K562 (cell line): Measurements from ENCODE around the gene AMBRA1. TPM values are rescaled to one million over a fixed set of nuclear protein-coding genes. Genes with fewer than 3 reads are reported as not detected.

Experiments used
- CSDE1 ChIP-seq, 2 experiments: fragments of 450-650 bp; IDR thresholded peaks; 2 replicates each; pipeline ENCODE4 v1.6.1; 2016; ENCODE audit warnings: mild to moderate bottlenecking in 1 of 2
- MCM2 ChIP-seq: fragments of 450-650 bp; IDR thresholded peaks from 2 replicates; pipeline ENCODE4 v1.6.1; 2017; ENCODE audit warnings: low read depth, mild to moderate bottlenecking
- RAD21 ChIP-seq, 2 experiments: fragments of 250-450 bp in 1 of 2; fragments of 450-650 bp in 1 of 2; sonication (Bioruptor Pico) in 1 of 2; formaldehyde crosslinking in 1 of 2; IDR thresholded peaks in 1 of 2; conservative IDR thresholded peaks in 1 of 2; 2 replicates each; pipeline versions ENCODE4 v1.4.0 to v1.8.0; 2020 to 2022; ENCODE audit warnings: mild to moderate bottlenecking in 2 of 2, moderate library complexity in 1 of 2
- RB1 ChIP-seq: fragments of 450-650 bp; IDR thresholded peaks from 2 replicates; pipeline ENCODE4 v1.6.1; 2017; ENCODE audit warnings: low read depth, mild to moderate bottlenecking
- SNRNP70 ChIP-seq: fragments of 200-400 bp; formaldehyde crosslinking; optimal IDR thresholded peaks from 2 replicates; pipeline ENCODE3; 2017; ENCODE audit warnings: low read depth, low read length
- ZC3H4 ChIP-seq: sonication (generic); formaldehyde crosslinking; IDR thresholded peaks from 2 replicates; pipeline ENCODE4 v1.9.0; 2021; ENCODE audit warnings: missing genetic modification reagents, borderline replicate concordance
- ZKSCAN1 ChIP-seq: fragments of 150-350 bp; IDR thresholded peaks from 2 replicates; pipeline ENCODE4 v1.6.1; 2016; ENCODE audit warnings: low read depth, low read length
- polyA plus RNA-seq, 8 experiments: library from polyadenylated mRNA; depleted of rRNA in 4 of 8; stranded (reverse) in 5 of 8; unstranded in 3 of 8; fragments of >200 nt; fragmentation: Nextera tagmentation in 2 of 8; fragmentation: Illumina TruSeq in 1 of 8; extraction: Ambion mirVana in 2 of 8; extraction: Trizol in 1 of 8; gene quantifications; 2 replicates each; pipeline versions ENCODE4 v1.2.1 to v1.2.3, GENCODE V29; 2011 to 2014; ENCODE audit warnings: inconsistent platforms in 1 of 8, missing spikeins in 1 of 8
- total RNA-seq, 7 experiments: library from RNA; depleted of rRNA in 6 of 7; stranded (reverse); fragments of >200 nt in 6 of 7; fragmentation: Illumina TruSeq in 2 of 7; extraction: Trizol in 2 of 7; gene quantifications; 2 replicates each; pipeline versions ENCODE4 v1.2.1 to v1.2.3, GENCODE V29; 2011 to 2021; ENCODE audit warnings: low replicate concordance in 1 of 7
- TF ChIP-seq, protein P1 (sequence below): fragments of 250-450 bp; sonication (Bioruptor Pico); IDR thresholded peaks from 2 replicates; pipeline ENCODE4 v1.8.0; 2021; ENCODE audit warnings: mild to moderate bottlenecking, moderate library complexity
- TF ChIP-seq, protein P2 (sequence below): sonication (generic); formaldehyde crosslinking; IDR thresholded peaks from 2 replicates; pipeline ENCODE4 v1.8.0; 2022; ENCODE audit warnings: missing genetic modification reagents, mild to moderate bottlenecking, borderline replicate concordance
- TF ChIP-seq, protein P3 (sequence below): fragments of 450-650 bp; formaldehyde crosslinking; IDR thresholded peaks from 2 replicates; pipeline ENCODE4 v1.4.0; 2022; ENCODE audit warnings: mild to moderate bottlenecking, moderate library complexity
- TF ChIP-seq, protein P4 (sequence below): fragments of 250-450 bp; sonication (Bioruptor Pico); IDR thresholded peaks from 2 replicates; pipeline ENCODE4 v1.5.0; 2021
- TF ChIP-seq, protein P5 (sequence below): IDR thresholded peaks from 2 replicates; pipeline ENCODE4 v1.6.1; 2014; ENCODE audit warnings: antibody characterized with exemption
- TF ChIP-seq, protein P6 (sequence below): sonication (generic); formaldehyde crosslinking; IDR thresholded peaks from 2 replicates; pipeline ENCODE4 v1.8.0; 2023; ENCODE audit warnings: missing genetic modification reagents, mild to moderate bottlenecking, borderline replicate concordance

Gene AMBRA1
- total and polyA plus RNA-seq, 9 of the 15 experiments (the other 6 are each of a cell fraction or from before 2014, with no cell fraction given): 0.15 to 24.5 (median 13.0) TPM

DNA sequence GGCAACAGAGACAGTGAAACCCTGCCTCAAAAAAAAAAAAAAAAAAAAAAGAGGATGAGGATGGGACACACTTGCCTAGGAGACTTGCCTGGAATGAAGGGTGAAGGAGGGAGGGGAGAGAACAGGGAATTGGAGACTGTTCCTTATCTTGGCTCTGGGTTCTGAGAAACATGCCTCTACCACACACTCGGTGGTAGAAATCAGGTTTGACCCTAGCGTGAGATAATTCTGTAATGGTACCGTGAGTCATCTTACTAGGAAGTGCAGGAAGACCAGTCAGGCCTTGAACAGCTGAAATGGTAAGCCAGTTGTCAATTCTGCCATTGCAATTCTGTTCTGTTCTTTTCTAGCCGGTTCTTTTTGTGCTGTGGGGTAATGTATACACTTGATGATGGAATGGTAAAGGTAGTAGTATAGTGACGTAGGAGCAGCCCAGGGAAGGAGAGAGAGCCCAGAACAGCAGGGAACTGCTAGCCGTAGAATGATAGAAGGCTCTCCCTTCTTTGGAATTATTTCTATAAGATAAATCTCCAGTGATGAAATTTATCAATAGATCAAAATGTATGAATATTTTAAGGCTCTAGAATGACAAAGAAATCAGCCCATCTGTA lies 3.9 kb upstream of the AMBRA1 start (continued):
- TF ChIP-seq, protein P1, sequence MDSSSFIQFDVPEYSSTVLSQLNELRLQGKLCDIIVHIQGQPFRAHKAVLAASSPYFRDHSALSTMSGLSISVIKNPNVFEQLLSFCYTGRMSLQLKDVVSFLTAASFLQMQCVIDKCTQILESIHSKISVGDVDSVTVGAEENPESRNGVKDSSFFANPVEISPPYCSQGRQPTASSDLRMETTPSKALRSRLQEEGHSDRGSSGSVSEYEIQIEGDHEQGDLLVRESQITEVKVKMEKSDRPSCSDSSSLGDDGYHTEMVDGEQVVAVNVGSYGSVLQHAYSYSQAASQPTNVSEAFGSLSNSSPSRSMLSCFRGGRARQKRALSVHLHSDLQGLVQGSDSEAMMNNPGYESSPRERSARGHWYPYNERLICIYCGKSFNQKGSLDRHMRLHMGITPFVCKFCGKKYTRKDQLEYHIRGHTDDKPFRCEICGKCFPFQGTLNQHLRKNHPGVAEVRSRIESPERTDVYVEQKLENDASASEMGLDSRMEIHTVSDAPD (CRISPR knock-in tag): no peak
- TF ChIP-seq CSDE1 (IDR thresholded peaks at IDR 0.05) (no peak), RB1 (no peak), RAD21 (CRISPR knock-in tag; conservative IDR thresholded peaks at IDR 0.05 in 1 of 2, IDR thresholded peaks at IDR 0.05 in 1 of 2) (no peak), ZC3H4 (no peak), ZKSCAN1 (no peak), MCM2 (no peak), SNRNP70 (no peak)
- TF ChIP-seq, protein P2, sequence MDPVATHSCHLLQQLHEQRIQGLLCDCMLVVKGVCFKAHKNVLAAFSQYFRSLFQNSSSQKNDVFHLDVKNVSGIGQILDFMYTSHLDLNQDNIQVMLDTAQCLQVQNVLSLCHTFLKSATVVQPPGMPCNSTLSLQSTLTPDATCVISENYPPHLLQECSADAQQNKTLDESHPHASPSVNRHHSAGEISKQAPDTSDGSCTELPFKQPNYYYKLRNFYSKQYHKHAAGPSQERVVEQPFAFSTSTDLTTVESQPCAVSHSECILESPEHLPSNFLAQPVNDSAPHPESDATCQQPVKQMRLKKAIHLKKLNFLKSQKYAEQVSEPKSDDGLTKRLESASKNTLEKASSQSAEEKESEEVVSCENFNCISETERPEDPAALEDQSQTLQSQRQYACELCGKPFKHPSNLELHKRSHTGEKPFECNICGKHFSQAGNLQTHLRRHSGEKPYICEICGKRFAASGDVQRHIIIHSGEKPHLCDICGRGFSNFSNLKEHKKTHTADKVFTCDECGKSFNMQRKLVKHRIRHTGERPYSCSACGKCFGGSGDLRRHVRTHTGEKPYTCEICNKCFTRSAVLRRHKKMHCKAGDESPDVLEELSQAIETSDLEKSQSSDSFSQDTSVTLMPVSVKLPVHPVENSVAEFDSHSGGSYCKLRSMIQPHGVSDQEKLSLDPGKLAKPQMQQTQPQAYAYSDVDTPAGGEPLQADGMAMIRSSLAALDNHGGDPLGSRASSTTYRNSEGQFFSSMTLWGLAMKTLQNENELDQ: no peak
- TF ChIP-seq, protein P3, sequence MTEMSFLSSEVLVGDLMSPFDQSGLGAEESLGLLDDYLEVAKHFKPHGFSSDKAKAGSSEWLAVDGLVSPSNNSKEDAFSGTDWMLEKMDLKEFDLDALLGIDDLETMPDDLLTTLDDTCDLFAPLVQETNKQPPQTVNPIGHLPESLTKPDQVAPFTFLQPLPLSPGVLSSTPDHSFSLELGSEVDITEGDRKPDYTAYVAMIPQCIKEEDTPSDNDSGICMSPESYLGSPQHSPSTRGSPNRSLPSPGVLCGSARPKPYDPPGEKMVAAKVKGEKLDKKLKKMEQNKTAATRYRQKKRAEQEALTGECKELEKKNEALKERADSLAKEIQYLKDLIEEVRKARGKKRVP: no peak
- TF ChIP-seq, protein P4, sequence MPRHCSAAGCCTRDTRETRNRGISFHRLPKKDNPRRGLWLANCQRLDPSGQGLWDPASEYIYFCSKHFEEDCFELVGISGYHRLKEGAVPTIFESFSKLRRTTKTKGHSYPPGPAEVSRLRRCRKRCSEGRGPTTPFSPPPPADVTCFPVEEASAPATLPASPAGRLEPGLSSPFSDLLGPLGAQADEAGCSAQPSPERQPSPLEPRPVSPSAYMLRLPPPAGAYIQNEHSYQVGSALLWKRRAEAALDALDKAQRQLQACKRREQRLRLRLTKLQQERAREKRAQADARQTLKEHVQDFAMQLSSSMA: no peak
- TF ChIP-seq, protein P5, sequence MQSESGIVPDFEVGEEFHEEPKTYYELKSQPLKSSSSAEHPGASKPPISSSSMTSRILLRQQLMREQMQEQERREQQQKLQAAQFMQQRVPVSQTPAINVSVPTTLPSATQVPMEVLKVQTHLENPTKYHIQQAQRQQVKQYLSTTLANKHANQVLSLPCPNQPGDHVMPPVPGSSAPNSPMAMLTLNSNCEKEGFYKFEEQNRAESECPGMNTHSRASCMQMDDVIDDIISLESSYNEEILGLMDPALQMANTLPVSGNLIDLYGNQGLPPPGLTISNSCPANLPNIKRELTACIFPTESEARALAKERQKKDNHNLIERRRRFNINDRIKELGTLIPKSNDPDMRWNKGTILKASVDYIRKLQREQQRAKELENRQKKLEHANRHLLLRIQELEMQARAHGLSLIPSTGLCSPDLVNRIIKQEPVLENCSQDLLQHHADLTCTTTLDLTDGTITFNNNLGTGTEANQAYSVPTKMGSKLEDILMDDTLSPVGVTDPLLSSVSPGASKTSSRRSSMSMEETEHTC: no peak
- TF ChIP-seq, protein P6, sequence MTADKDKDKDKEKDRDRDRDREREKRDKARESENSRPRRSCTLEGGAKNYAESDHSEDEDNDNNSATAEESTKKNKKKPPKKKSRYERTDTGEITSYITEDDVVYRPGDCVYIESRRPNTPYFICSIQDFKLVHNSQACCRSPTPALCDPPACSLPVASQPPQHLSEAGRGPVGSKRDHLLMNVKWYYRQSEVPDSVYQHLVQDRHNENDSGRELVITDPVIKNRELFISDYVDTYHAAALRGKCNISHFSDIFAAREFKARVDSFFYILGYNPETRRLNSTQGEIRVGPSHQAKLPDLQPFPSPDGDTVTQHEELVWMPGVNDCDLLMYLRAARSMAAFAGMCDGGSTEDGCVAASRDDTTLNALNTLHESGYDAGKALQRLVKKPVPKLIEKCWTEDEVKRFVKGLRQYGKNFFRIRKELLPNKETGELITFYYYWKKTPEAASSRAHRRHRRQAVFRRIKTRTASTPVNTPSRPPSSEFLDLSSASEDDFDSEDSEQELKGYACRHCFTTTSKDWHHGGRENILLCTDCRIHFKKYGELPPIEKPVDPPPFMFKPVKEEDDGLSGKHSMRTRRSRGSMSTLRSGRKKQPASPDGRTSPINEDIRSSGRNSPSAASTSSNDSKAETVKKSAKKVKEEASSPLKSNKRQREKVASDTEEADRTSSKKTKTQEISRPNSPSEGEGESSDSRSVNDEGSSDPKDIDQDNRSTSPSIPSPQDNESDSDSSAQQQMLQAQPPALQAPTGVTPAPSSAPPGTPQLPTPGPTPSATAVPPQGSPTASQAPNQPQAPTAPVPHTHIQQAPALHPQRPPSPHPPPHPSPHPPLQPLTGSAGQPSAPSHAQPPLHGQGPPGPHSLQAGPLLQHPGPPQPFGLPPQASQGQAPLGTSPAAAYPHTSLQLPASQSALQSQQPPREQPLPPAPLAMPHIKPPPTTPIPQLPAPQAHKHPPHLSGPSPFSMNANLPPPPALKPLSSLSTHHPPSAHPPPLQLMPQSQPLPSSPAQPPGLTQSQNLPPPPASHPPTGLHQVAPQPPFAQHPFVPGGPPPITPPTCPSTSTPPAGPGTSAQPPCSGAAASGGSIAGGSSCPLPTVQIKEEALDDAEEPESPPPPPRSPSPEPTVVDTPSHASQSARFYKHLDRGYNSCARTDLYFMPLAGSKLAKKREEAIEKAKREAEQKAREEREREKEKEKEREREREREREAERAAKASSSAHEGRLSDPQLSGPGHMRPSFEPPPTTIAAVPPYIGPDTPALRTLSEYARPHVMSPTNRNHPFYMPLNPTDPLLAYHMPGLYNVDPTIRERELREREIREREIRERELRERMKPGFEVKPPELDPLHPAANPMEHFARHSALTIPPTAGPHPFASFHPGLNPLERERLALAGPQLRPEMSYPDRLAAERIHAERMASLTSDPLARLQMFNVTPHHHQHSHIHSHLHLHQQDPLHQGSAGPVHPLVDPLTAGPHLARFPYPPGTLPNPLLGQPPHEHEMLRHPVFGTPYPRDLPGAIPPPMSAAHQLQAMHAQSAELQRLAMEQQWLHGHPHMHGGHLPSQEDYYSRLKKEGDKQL (CRISPR knock-in tag): no peak
